IMR-90 (cell line): ENCODE measurements around the gene TM4SF5. TPM values are rescaled to one million over a fixed set of nuclear protein-coding genes. Genes with fewer than 3 reads are reported as not detected.

Source experiments
- ATAC-seq: fragments of 200-7000 bp; cut with Tn5 transposase; 2 replicates; pipeline ENCODE4 v1.9.1; 2020; ENCODE audit warnings: low read depth, mild to moderate bottlenecking, moderate library complexity
- BruUV-seq: library from RNA; stranded (reverse); fragments of 400-500 nt; replicated peaks from 2 replicates; lab custom pipeline; 2021; lab: Mats Ljungman, UMichigan
- CTCF ChIA-PET: fragments of 300-600 bp; formaldehyde crosslinking; extraction: SDS; loops from one replicate; lab custom pipeline; 2021; ENCODE audit warnings: antibody characterized with exemption; lab: Yijun Ruan, JAX
- POLR2A ChIA-PET: fragments of 300-600 bp; sonication (Branson Sonifier 250); formaldehyde crosslinking; loops from one replicate; lab custom pipeline; 2022; ENCODE audit warnings: antibody characterized with exemption; ENCODE audit not compliant: unreplicated experiment; lab: Charles Lee
- DNase-seq: peaks from one replicate; pipeline ENCODE4 v3.0.0; 2013
- H2AFZ ChIP-seq: replicated peaks from 2 replicates; pipeline ENCODE3; 2013; ENCODE audit warnings: low read length, mild to moderate bottlenecking; ENCODE audit not compliant: poor library complexity
- H2AK5ac ChIP-seq: 2 replicates; pipeline ENCODE4 v1.6.1; 2013; ENCODE audit warnings: low read depth, low read length, inconsistent platforms
- H2AK9ac ChIP-seq: replicated peaks from 2 replicates; pipeline ENCODE3; 2013; ENCODE audit warnings: mild to moderate bottlenecking, low read depth, low read length, moderate library complexity; ENCODE audit not compliant: poor library complexity
- H2BK120ac ChIP-seq: 2 replicates; pipeline ENCODE4 v1.6.1; 2013; ENCODE audit warnings: low read depth, low read length, inconsistent platforms
- H2BK15ac ChIP-seq: 3 replicates; pipeline ENCODE4 v1.6.1; 2013; ENCODE audit warnings: low read depth, low read length, inconsistent platforms
- H2BK20ac ChIP-seq: 2 replicates; pipeline ENCODE4 v1.6.1; 2013; ENCODE audit warnings: low read depth, mild to moderate bottlenecking, inconsistent platforms, low read length, moderate library complexity
- H2BK5ac ChIP-seq: 2 replicates; pipeline ENCODE4 v1.6.1; 2013; ENCODE audit warnings: mild to moderate bottlenecking, low read depth, low read length, inconsistent platforms; ENCODE audit not compliant: poor library complexity, severe bottlenecking
- H3K14ac ChIP-seq: replicated peaks from 2 replicates; pipeline ENCODE4 v1.6.1; 2013; ENCODE audit warnings: low read depth, low read length, inconsistent platforms
- H3K18ac ChIP-seq: 2 replicates; pipeline ENCODE4 v1.6.1; 2013; ENCODE audit warnings: low read depth, low read length, control low read depth
- H3K23ac ChIP-seq: 2 replicates; pipeline ENCODE4 v1.6.1; 2013; ENCODE audit warnings: low read depth, low read length, inconsistent platforms
- H3K27ac ChIP-seq: 2 replicates; pipeline ENCODE4 v1.5.1; 2013; ENCODE audit warnings: mild to moderate bottlenecking, control low read depth, low read length; ENCODE audit not compliant: insufficient read depth
- H3K27me3 ChIP-seq: 2 replicates; pipeline ENCODE4 v1.6.1; 2013; ENCODE audit warnings: low read length; ENCODE audit not compliant: control insufficient read depth, insufficient read depth
- H3K36me3 ChIP-seq: 2 replicates; pipeline ENCODE4 v1.6.1; 2013; ENCODE audit warnings: low read length, mixed read lengths; ENCODE audit not compliant: control insufficient read depth, insufficient read depth
- H3K4ac ChIP-seq: 2 replicates; pipeline ENCODE4 v1.6.1; 2013; ENCODE audit warnings: low read depth, low read length, inconsistent platforms
- H3K4me1 ChIP-seq: 2 replicates; pipeline ENCODE4 v1.6.1; 2013; ENCODE audit warnings: low read length, mixed read lengths; ENCODE audit not compliant: control insufficient read depth, insufficient read depth
- H3K4me2 ChIP-seq: 2 replicates; pipeline ENCODE4 v1.6.1; 2013; ENCODE audit warnings: low read depth, mild to moderate bottlenecking, control low read depth, low read length, moderate library complexity
- H3K4me3 ChIP-seq: 2 replicates; pipeline ENCODE4 v1.5.1; 2013; ENCODE audit warnings: low read depth, mild to moderate bottlenecking, control low read depth, low read length, moderate library complexity; ENCODE audit not compliant: insufficient read depth
- H3K56ac ChIP-seq: 2 replicates; pipeline ENCODE4 v1.6.1; 2013; ENCODE audit warnings: low read length, inconsistent platforms; ENCODE audit not compliant: insufficient read depth; ENCODE audit errors: extremely low read depth
- H3K79me1 ChIP-seq, 2 experiments: 2 replicates each; pipeline ENCODE4 v1.6.1; 2013; ENCODE audit warnings: low read length in 2 of 2, inconsistent platforms in 1 of 2, low read depth in 1 of 2
- H3K9ac ChIP-seq: 2 replicates; pipeline ENCODE4 v1.6.1; 2013; ENCODE audit warnings: low read depth, low read length, control low read depth
- H3K9me1 ChIP-seq: 2 replicates; pipeline ENCODE4 v1.6.1; 2013; ENCODE audit warnings: low read length, inconsistent platforms; ENCODE audit not compliant: insufficient read depth
- H3K9me3 ChIP-seq: 2 replicates; pipeline ENCODE4 v1.6.1; 2013; ENCODE audit warnings: low read length; ENCODE audit not compliant: control insufficient read depth, insufficient read depth
- H4K20me1 ChIP-seq: 2 replicates; pipeline ENCODE4 v1.6.1; 2013; ENCODE audit warnings: low read length, inconsistent platforms; ENCODE audit not compliant: insufficient read depth
- H4K5ac ChIP-seq: 2 replicates; pipeline ENCODE4 v1.6.1; 2013; ENCODE audit warnings: mild to moderate bottlenecking, low read depth, low read length, control low read depth
- H4K8ac ChIP-seq, 2 experiments: 2 replicates each; pipeline ENCODE4 v1.6.1; 2013; ENCODE audit warnings: low read depth in 2 of 2, low read length in 2 of 2, control low read depth in 1 of 2, inconsistent platforms in 1 of 2
- H4K91ac ChIP-seq: 2 replicates; pipeline ENCODE4 v1.6.1; 2013; ENCODE audit warnings: low read depth, low read length, inconsistent platforms; ENCODE audit not compliant: insufficient read depth
- CEBPB ChIP-seq: IDR thresholded peaks from 2 replicates; pipeline ENCODE4 v1.6.1; 2012; ENCODE audit warnings: low read depth, low read length, improper control_type of control experiment
- CHD1 ChIP-seq: IDR thresholded peaks from 2 replicates; pipeline ENCODE4 v1.6.1; 2012; ENCODE audit warnings: low read depth, low read length, improper control_type of control experiment
- FOS ChIP-seq: fragments of 150-350 bp; IDR thresholded peaks from 2 replicates; pipeline ENCODE4 v1.6.1; 2016; ENCODE audit warnings: low read depth, low read length
- MXI1 ChIP-seq: IDR thresholded peaks from 2 replicates; pipeline ENCODE4 v1.6.1; 2012; ENCODE audit warnings: low read depth, mild to moderate bottlenecking, low read length, moderate library complexity, borderline replicate concordance
- NFE2L2 ChIP-seq: fragments of 150-350 bp; IDR thresholded peaks from 2 replicates; pipeline ENCODE4 v1.6.1; 2016; ENCODE audit warnings: low read depth, mild to moderate bottlenecking, low read length
- RAD21 ChIP-seq: IDR thresholded peaks from 2 replicates; pipeline ENCODE4 v1.6.1; 2012; ENCODE audit warnings: low read length, improper control_type of control experiment
- RCOR1 ChIP-seq: IDR thresholded peaks from 2 replicates; pipeline ENCODE4 v1.6.1; 2012; ENCODE audit warnings: mild to moderate bottlenecking, low read length, improper control_type of control experiment; ENCODE audit not compliant: insufficient replicate concordance
- RFX5 ChIP-seq: IDR thresholded peaks from 2 replicates; pipeline ENCODE4 v1.8.0; 2012; ENCODE audit warnings: low read depth, mild to moderate bottlenecking, low read length, moderate library complexity
- SMC3 ChIP-seq: fragments of 150-350 bp; IDR thresholded peaks from 2 replicates; pipeline ENCODE4 v1.6.1; 2016; ENCODE audit warnings: low read depth, mild to moderate bottlenecking, antibody characterized with exemption, low read length, moderate library complexity
- WGBS, 2 experiments: methylation state at CpG; one replicate each; pipeline versions ENCODE4 v1.1.5 to v1.1.7; 2013; ENCODE audit warnings: missing lambda C conversion rate in 2 of 2; ENCODE audit not compliant: insufficient read length in 1 of 2; ENCODE audit errors: extremely low coverage in 2 of 2; 5-methylcytosine and 5-hydroxymethylcytosine counted together
- dilution Hi-C: fragments of 300-500 bp; cut with HindIII; formaldehyde crosslinking; loops from one replicate; pipeline ENCODE4 v1.14.3; 2018; ENCODE audit warnings: low sequenced_read_pairs; ENCODE audit not compliant: unreplicated experiment
- in situ Hi-C: fragments of 300-500 bp; cut with MboI; formaldehyde crosslinking; loops from 3 replicates; pipeline ENCODE4 v1.14.3; 2019; ENCODE audit warnings: low sequenced_read_pairs, inconsistent platforms, mixed read lengths
- intact Hi-C: fragments of 100-400 bp; cut with micrococcal nuclease; formaldehyde crosslinking; loops from 2 replicates; pipeline ENCODE4 v1.10.0; 2022
- polyA plus RNA-seq, 3 experiments: library from polyadenylated mRNA; depleted of rRNA; stranded (reverse); fragments of >200 nt; gene quantifications; 2 replicates each; pipeline ENCODE4 v1.2.3, GENCODE V29; 2012; ENCODE audit warnings: low replicate concordance in 1 of 3
- total RNA-seq: library from RNA; depleted of rRNA; stranded (reverse); fragments of >200 nt; gene quantifications from 2 replicates; pipeline ENCODE4 v1.2.3, GENCODE V29; 2012

The TM4SF5 gene
- total and polyA plus RNA-seq, 2 of the 4 experiments (the other 2 are of a cell fraction), result not detected

DNA sequence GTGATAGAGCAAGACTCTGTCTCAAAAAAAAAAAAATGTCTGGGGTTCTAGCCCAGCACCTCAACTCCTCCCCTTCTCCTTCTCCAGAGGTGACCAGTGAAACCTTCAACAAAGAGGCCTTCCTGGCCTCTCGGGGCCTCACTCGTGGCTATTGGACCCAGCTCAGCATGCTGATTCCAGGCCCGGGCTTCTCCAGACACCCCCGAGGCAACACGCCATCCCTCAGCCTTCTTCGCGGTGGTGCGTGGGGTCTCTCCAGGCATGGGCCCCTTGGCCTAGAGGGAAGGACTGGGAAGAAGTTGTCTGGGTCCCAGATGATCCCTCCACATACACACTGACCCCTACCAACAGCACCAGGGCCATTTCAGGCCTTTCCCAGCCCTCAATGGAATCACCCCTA, 28.5 kb upstream of the TM4SF5 start:
- DNase-seq (no peak), ATAC-seq (no peak)
- dilution Hi-C loops (no loop called here), in situ Hi-C loops (no loop called here), intact Hi-C loops (no loop called here)
- Histone ChIP-seq H3K4me1 (peaks cover 8% of the 10 kb centered on the region; the same call in 1 of the 2 replicates), H3K9ac (no peak overlapping the region), H4K8ac (no peak overlapping the region), H3K56ac (no peak overlapping the region), H2BK20ac (no peak overlapping the region), H3K18ac (no peak overlapping the region), H3K4ac (no peak overlapping the region), H2AFZ (no peak overlapping the region), H3K23ac (no peak overlapping the region), H4K91ac (no peak overlapping the region), H3K14ac (no peak overlapping the region), H4K20me1 (no peaks in the 10 kb centered on the region), H3K4me3 (no peak overlapping the region), H2AK5ac (no peak overlapping the region), H3K27ac (no peak overlapping the region), H2BK5ac (no peak overlapping the region), H3K9me3 (no peaks in the 10 kb centered on the region), H3K36me3 (no peaks in the 10 kb centered on the region), H2BK15ac (no peak overlapping the region), H3K4me2 (no peak overlapping the region), H4K5ac (no peak overlapping the region), H3K27me3 (peaks cover 79% of the 10 kb centered on the region), H2BK120ac (no peak overlapping the region), H3K9me1 (no peaks in the 10 kb centered on the region), H3K79me1 (no peaks in the 10 kb centered on the region), H2AK9ac (no peak overlapping the region)
- no CpG with 5 or more reads among the region's 8 CpGs for WGBS, 2 experiments
- TF ChIP-seq RCOR1 (no peak), NFE2L2 (no peak), RAD21 (no peak), FOS (no peak), RFX5 (no peak), CEBPB (no peak), CHD1 (no peak), SMC3 (no peak), MXI1 (no peak)
- no TSS peak for BruUV-seq
- CTCF ChIA-PET, result no interaction called here
- POLR2A ChIA-PET, result no interaction called here
